NCI-H2196 treated with DMSO at 0.1 percent for 48 hours (cell line): ENCODE results near the gene IFI16.

Experiments
- DNase-seq: peaks from one replicate; lab custom pipeline; 2025; ENCODE audit not compliant: unreplicated experiment; lab: John Stamatoyannopoulos, UW

The IFI16 gene

DNA sequence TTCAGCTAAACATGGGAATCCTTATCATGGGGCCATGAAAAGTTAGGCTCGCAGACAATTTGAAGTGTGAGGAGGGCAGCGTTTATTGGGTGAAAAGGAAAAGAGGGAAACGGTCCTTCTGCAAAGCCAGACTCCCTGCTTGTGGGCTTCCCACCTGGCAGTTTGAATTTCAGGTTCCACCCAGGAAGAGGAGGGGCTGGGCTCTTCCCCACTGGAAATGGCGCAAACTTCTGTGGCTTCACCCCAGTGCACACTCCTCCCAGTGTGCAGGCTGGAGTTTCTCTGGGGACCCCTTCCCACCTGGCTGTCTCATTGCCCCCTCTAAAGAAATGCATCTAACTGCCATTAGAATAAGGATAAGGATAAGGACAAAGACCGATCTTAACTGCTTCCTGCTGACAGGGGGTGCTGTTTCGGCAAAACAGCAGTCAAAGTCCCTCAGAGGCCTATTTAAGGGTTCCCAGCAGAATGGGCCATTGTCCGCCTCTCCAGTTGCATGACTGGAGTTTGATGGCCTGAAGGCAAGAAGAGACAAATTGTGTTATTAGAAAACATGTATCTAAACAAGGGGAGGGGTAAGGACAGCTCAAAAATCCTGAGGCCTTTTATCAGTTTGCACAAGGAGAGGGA lies 46.5 kb downstream of the IFI16 start:
- no peak for DNase-seq

DNA sequence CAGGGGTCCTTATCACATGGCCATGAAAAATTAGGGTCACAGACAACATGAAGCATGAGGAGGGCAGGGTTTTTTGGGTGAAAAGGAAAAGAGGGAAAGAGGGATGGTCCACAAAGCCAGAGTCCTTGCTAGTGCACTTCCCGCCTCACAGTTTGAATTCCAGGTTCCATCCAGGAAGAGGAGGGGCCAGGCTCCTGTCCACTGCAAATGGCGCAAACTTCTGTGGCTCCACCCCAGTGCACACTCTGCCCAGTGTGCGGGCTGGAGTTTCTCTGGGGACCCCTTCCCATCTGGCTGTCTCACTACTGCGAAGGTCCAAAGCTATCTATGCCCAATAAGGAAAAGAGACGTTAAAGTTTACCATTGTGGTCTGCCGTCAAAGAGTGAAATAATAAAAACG lies 49.0 kb downstream of the IFI16 start:
- DNase-seq: no peak

DNA sequence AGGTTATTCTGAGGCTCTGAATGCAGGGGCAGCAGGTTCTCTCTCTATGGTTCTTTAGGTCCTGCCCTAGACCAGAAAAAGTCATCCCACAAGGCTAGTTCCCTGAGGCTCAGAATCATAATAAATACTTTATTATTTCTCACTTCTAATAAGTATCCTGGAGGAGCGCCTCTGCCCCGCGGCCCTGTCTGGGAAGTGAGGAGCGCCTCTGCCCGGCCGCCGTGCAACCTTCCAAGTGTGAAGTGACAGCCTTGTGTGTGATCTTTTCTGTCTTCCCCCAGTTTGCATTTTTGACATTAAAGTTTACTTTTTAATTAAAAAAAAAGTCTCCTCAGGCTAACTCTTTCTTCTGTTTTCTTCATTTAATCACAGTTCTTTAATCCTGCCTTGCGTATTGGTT lies 55.4 kb downstream of the IFI16 start:
- no peak for DNase-seq

DNA sequence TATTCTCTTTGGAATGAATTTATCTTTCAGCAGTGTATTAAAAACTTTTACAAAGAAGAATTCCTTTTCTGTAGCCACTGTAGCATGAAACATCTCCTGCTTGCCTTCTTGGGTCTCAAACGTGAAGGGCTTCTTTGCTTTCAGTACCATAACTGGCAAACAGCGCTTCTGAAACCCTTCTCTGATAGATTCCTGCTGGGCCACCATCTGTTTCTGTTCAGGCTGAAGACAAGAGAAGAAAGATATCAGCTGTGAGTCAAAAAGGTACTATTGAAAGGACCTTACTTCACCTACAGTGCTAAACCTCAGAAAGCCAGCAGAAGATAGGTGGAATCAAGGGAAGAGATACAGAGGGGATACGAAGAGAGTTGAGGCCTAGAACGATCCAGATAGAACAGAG lies 56.4 kb downstream of the IFI16 start:
- no peak for DNase-seq

DNA sequence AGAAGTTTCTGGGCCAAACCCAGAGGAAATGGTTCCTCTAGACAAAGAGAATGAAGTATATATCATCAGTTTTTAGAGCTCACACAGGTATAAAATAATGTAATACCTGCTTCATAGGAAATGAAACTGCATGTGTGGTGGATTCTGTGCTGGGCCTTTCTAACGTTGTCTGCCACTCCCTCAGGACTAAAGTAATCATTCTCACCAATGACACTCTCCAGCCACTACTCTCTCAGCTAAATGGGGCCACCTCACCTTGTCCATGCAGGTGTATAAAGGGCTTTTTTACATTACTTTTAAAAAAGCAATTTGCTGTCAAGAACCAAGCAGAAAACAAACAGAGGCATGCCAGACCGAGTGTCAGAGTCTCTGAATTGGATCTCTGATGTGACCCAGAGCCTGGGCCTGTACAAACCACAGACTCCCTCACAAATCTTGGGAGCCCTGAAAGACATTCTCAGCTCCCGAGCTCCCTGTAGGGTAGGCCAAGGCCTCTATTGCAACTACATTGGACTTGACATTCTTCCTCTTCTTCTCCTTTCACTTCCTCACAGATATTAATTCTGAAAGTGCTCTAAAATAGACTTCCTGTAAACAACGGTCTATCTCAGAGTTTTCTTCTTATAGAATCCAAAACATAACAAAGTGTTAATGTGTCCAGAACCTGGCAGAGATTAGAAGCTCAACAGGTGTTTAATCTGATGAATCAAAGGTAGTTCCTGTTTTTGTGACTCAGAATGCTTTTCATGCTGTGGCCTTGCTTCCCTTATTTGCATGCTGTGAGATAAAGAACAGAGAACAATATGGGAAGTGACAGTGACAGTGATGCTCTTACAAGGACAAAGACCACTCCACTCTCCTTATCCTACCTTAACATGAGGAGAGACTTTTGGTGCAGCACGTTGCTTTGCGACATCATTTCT lies 58.3 kb downstream of the IFI16 start:
- DNase-seq: no peak

DNA sequence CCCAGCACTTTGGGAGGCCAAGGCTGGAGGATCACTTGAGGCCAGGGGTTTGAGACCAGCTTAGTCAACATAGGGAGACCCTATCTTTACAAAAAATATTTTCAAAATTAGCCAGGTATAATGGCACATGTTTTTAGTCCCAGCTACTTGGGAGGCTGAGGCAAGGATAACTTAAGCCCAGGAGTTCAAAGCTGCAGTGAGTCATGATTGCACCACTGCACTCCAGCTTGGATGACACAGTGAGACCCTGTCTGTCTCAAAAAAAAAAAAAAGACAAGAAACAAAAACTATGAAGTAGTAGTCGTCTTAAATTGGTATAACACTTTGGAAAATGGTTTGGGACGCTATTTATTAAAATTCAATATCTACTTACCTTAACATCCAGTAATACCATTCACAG lies 59.2 kb downstream of the IFI16 start:
- DNase-seq: no peak

DNA sequence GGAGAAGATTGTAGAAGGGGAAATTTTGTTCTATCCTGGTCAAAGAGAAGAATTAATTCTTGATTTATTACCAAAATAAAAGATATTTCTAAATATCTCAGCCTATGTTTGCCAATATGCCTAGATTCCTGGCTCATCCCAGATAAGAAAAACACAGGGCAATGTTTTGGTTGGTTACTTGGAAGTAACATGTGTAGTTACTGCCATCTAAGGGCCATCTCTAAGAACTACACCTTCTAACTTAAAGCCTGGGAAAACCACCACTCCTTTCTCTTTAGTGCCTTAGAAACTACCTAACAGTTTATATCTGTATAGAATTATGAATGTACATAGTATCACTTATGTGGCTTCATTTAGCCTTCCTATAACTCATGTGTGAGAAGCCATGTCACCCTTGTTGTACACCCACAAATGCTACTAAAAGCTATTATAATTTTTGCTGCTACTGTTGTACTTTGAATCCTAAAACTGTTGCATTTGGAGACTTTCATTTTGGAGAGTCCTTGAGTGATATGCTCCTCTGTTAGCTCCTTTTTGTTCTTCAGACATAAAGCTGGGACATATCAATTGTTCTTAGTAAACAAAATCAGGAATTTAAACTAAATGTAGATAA lies 62.4 kb downstream of the IFI16 start:
- peak; percentile 13 for DNase-seq

DNA sequence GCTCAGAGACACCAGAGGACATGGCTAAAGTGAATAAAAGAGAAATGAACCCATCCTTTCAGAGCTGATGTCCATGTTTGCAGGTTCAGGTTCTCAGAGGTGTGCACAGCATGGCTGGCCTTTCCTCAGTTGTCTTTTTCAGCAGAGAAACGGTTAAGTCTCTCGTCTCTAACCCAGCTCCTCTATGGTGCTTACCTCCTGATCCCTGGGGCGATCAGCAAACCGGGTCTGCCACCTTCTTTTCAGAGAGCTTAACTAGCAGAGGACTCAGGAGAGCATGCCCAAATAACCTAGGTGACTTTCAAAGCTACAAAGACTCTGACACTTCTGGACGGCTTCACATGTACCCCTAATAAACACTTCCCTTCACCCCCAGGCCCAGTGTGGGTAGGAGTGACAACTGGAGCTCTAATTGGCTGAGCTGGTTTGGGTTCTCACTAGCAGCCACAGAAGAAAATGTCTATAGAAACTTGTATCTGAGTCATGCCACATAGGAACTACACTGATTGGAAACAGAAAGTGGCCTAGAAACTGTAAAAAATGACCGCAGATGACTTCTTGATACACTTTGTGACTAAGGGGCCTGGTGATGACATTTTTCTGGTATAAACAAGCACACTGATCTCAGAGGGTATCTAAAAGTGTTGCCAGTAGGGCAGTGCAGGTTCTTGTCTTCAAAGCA lies 66.9 kb downstream of the IFI16 start, which contains the start of gene AIM2:
TSS of gene AIM2 (minus strand) at position 329 of the 682 bp plus-strand sequence. CDS start 3,267 bp downstream, outside the sequence.
- no peak for DNase-seq

DNA sequence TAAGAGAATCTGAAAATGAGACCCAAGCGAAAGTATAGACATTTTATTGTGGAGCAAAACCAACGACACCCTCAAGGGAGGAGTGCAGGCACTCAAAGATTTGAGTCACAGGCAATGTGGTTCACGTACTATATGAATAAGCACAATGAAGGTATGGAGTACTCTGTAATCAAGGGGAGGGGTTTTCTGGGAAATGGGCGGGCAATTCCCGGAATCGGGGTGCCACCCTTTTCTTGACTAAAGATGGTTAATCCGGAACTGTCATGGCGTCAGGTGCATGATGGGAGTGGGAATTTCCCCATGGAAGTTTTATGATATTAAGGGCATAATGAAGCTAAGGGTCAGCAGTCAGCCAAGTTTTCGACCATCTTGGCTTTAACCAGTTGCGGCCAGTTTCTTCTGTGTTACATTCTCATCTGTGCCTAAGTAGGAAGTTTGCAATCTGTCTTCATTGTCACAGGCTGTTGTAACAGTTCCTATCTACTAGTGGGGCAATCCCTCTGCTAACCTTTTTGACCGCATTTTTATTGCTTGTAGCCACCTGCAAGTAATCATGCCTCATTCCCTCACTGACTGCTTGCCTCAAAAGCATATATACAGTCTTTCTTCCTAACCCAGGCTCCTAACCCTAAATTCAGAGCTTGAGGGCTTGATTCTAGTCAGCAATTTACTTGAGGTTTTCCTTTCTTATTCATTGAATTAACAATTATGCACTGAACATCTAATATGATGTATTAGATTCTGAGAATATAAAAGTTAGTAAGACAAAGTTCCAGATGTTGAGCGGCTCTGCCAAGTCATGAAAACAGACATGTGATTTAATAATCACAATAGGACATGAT lies 67.6 kb downstream of the IFI16 start:
- DNase-seq: no peak

DNA sequence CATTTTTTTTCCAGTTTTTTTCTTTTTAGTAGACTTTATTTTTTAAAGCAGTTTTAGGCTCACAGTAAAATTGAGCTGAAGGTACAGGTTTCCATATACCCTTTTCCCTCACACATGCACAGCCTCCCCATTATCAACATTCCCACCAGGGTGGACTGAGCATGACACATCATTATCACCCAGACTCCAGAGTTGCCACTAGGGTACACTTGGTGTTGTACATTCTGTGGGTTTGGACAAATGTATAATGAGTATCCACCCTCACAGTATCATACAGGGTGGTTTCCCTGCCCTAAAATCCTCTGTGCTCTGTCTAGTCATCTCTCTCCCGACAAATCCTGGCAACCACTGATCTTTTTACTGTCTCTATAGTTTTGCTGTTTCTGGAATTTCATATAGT lies 69.8 kb downstream of the IFI16 start:
- DNase-seq: no peak

DNA sequence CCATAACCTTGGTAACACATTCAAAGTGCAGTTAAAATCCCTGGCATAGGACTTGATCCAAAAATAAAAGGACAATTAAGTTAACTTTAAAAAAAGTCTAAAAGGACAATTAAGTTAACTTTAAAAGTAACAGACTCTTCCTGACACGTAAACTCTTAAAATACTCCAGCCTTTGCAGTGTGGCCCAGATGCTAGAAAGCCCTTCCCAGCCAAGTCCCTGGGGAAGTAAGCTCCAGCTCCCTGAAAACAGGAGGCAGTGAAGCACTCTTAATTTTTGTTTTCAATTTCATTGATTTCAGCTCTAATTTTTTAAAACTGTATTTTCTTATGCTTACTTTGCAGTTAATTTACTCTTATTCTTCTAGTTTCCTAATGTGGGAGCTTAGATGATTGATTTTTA lies 71.9 kb downstream of the IFI16 start:
- no peak for DNase-seq

DNA sequence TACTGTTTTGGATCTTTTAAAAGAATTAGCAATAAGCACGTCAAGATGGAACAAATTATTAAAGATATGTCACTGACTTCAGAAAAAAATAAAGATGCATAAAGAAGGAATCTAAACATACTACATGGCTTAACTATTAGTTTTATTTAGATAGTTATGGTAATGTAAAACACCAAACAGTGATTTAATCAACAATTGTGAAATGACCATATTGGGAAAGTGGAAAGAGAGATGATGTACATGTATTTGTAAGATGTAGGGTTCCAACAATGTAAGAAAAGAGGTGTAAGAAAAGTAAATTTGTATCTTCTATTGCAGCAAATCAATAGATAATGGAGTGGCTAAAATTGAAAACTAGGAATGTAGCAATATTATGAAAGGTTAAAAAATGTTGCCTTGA lies 73.3 kb downstream of the IFI16 start:
- DNase-seq: no peak

DNA sequence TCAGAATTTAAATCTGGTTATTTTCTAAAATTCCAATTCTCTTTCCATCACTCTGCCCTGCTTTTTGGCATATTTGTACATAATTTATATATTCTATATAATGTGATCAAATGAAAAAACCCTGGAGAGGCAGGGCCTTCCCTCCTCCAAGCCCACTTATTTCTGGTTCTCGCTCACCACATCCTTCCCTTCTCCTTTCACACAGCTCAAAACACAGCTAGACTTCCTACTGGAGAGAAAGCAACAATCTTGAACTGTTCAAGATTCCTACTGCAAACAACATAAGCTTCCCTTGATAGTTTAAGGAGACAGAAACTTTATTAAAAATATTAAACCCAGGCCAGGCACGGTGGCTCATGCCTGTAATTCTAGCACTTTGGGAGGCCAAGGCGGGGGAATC lies 74.4 kb downstream of the IFI16 start:
- no peak for DNase-seq

DNA sequence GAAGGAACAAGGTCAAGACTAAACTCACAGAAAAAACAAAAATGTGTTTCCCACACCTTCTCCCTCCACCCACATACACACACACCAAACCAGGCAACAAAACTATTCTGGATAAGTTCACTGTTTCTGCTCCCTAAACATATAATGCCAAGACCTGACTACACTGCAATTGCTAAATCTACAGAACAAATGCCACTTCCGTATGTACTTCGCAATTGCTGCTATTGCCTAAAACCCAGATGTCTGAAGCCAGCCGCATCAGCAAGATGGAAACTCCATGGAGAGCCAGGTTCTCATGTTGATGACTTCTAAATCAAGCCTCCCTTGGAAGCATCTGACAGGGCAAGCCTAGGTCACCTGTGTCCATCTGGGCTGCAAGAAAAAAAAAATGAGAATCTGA lies 75.2 kb downstream of the IFI16 start:
- DNase-seq: no peak

DNA sequence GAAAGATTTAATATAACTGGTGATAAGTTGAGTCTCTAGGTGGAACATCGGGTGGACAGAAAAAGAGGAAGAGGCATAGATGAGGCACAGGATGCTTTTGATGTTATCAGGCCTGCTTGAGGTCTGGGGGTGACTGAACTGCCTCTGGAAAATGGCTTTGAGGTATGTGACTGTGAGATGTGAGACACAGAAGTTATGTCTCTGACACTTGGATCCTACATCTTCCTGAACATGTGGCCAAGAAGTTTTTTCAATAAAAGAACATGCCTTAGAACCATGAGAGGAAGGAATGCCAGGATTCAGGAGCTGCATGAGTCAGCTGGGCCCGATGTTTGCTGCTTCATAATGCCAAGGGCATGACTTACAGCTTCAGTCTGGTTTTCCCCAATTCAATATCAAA lies 78.3 kb downstream of the IFI16 start:
- no peak for DNase-seq

DNA sequence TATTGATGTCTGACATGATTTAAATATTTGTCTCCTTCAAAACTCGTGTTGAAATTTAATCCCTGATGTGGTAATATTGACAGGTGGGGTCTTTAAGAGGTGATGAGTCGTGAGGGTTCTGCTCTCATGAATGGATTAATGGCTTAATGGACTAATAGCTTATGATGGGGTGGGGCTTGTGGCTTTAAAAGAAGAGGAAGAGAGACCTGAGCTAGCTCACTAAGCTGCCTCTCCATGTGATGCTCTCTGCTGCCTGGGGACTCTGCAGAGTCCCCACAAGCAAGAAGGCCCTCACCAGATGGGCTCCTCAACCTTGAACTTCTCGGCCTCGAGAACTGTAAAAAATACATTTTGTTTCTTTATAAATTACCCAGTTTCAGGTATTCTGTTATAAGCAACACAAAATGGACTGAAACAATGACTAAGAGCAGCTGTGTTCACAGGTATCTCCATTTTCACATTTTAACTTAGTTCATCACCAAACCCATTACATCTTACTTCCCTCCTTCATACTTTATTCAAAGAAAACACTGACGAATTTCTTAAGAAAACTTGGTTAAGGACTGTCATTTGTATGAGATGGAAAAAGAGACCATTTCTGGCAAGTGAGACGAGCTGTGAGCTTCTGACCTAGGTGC lies 79.0 kb downstream of the IFI16 start:
- DNase-seq: no peak

DNA sequence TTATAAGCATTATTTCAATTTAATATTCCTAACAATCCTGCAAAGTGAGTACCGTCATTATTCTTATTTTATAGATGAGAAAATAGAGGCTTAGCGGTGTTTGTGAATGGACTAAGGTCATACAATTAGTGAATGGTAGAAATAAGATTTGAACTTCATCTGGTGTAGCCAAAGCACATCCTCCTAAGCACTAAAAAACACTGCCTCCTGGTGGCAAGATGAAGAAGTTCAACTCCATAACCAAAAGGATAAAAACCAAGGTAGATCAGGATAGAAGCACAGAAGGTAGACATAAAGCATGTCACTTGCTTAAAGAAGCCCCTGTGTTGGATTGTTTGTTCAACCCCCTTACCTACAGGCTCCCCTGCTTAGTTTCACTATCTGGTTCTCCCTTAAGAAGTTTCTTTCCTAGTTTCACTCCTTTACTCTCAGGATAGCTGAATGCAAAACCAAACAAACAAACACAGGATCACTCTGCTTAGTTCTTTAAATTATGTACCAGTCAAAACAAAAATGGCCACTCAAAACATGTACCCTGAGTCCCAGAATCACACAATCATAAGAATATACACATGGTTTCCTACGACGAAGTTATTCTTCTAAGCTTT lies 79.6 kb downstream of the IFI16 start:
- no peak for DNase-seq

DNA sequence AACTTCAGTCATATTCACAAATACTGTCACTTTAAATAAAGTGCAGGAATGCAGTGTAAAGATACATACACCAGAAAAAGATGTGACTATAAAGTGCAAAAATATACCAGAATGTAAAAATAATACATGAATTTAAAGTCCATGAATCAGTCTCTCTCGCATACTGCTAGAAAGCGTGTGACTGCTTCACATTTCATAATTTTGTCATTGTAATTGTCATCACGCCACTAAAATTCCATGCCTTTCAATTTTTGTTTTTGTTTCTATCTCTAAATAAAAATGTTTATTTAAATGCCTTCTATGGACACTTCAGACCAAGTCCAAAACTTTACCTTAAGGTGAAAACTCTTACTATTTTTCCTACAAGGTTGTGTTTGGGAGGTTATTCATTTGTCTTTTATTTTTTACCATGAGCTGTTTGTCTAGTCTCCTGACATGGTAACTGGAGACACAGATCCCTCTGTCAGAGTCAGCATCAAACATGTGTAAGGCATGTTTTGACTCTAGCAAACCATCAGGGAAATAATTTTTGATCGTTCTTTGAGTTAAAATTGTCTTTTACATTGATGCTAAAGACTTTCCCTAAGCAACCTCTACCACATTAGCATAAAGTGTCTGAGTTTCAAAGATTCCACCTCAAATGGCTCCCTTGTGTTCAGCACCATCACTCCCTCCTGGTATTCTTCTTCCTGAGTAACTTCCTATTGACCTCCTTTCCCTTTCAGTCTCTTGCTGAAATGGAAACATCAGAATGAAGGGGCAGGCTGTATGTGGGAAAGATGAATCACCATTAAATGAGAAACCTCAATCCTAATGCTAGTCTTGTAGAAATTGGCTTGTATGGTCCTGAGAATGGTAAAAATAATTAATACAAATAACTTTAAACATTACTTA lies 80.8 kb downstream of the IFI16 start:
- no peak for DNase-seq

DNA sequence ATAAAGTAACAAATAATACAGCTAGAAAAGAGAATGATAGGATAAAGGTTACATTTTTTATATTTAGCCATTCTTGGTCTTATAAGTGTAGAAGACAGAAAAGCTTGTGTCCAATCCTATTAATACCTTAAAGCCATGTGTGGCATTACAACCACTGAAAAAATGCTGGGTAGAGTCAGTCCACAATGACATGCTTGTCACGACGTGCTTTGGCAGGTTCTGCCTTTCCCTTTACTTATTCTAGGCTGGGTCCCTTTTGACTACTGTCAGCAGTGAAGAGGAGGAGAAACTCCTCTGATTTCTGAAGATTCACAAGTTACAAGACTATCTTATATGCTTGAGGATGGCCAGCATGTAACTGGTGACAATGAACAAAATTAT lies 81.5 kb downstream of the IFI16 start:
- DNase-seq: no peak
